HS-27A (cell line): ENCODE data around the gene ASXL1.
"Not testable (repeated sequence)": the region's sequence is repeated elsewhere in the genome, so short reads cannot be mapped to it uniquely, and the experiment has no call there.

Experiments
- DNase-seq: peaks from one replicate; pipeline ENCODE4 v3.0.0-alpha.2; 2012; ENCODE audit warnings: low read depth, missing footprints

The ASXL1 gene

DNA sequence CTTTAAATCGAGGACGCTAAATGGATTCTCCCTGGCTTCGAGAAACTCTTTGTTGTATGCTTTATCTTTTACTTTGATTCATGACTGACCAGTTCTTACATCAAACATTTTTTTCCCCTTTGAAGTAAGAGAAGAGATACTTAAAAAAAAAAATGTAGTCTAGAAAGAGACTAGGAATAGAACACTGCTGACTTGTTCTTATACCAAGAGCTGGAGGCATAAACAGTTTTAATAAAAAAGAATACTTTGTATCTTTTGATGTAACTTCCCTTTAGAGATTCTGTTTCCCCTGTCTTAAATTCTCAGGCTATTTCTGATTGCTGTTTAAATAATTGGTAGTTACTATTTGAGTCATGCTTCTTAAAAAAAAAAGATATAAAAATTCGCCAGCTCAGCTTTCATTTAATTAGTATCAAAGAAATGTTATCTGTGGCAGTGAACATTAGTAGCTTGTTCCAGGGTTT is 4.8 kb downstream of the ASXL1 start:
- DNase-seq = no peak

DNA sequence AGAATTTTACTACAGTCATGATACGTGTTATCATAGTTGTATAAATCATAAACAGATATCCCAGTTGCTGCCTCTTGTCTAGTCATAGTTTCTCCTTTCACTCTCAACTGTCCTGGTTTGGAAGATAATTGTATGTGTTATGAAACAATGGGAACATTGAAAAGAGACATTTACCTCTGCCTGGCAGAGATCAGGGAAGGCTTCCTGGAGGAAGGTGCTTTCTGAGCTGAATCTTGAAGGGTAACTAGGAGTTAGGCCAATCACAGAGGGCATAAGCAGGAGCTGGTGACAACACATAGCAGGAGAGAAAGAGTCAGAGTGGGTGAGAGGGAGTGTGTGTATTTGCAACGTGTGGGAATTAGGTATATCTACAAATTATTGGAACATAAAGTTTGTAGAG is 5.4 kb downstream of the ASXL1 start:
- DNase-seq = no peak

DNA sequence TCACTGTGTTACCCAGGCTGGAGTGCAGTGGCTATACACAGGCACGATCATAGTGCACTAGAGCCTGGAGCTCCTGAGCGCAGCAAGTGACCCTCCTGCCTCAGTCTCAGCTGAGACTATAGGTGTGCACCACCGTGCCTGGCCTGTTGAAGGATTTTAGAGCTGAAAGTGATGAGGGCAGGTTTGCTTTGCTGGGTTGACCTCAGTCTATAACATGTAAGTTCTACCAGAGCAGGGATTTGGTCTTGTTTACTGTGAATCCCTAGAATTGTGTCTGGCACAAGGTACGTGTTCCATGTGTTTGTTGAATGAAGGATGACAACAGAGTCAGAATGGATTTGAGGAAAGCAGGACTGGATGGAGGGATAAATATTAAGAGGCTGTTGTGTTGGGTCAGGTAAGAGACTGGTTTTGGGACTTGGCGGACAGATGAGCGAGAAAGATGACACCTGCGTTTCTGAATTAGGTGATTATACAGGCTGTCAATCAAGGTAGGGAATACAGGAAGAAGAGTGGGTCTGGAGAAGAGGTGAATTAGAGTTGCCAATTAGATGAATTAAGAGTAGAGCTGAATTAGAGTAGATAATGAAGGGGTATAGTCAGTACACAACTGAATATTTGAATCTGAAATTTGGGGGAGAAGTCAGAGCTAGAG is 6.5 kb downstream of the ASXL1 start:
- DNase-seq = no peak

DNA sequence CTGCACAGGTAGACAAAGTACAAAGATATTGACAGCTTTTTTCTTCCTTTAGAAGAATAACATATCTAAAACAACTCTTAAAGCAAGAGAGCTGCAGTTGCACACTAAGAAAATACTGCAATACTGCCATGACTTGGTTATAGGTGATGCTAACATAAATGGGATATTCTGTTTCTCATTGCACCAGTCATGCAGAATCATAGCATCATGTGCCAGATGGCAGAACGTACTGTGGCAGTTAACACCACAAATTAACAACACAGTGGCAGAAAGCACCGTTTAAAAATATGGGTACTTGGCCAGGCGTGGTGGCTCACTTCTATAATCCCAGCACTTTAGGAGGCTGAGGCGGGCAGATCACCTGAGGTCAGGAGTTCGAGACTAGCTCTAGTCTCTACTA is 7.4 kb downstream of the ASXL1 start:
- DNase-seq = no peak

DNA sequence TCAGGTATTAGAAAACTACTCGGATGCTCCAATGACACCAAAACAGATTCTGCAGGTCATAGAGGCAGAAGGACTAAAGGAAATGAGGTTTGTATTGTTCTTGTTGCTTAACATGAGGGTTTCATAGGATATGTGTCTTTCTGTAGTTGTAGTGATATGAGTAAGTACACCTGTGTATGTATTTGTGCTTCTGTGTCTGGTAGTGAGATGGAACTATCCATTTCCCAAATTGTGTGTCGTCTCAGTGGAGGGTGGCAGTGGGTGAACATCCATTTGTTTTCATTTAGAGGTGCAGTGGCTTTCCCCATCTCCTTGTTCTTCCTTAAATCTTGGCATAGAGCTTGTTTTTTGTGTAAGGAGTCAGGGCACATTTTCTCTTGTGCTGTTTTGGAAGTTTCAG is 8.2 kb downstream of the ASXL1 start:
- no peak for DNase-seq

DNA sequence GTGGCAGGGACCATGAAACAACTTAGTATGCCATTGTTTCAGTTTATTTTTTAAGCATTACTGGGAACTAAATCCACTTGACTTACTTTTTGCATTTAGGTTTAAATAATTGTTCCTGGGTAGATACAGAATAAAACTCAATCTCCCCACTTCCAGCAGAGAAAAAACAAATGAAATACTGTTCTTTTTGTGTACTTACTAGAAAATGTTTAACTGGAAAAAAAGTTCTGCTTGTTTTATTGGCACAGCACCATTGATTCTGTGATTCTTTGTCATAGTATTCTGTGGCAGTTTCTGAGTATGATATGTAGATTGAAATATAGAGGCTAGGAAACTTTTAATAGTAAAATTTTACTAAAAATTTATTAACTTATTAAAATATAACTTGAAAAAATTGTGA is 10.2 kb downstream of the ASXL1 start:
- no peak for DNase-seq

DNA sequence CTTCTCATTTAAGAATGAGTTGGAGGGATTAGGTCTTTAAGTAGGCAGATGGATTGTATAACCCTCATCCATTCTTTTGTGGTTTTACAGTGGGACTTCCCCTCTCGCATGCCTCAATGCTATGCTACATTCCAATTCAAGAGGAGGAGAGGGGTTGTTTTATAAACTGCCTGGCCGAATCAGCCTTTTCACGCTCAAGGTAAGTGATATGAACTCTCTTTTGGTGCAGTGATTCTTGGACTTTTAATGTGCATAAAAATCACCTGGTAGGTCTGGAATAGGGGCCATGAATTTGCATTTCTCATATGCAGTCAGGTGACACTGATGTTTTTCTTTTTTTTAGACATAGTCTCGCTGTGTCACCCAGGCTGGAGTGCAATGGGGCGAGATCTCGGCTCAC is 10.8 kb downstream of the ASXL1 start:
- no peak for DNase-seq

DNA sequence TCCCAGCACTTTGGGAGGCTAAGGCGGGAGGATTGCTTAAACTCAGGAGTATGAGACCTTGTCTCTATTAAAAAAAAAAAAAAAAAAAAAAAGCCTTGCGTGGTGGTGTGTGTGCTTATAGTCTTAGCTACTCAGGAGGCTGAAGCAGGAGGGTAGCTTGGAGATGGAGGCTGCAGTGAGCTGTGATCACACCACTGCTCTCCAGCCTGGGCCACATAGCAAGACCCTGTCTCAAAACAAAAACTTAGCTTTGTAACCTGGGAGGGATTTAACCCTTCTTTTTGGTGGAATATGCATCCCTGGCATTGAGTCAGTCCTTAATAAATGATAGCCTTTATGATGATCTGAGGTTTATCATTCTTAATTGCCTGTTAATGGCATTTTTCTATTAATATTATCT is 12.8 kb downstream of the ASXL1 start:
- no peak for DNase-seq

DNA sequence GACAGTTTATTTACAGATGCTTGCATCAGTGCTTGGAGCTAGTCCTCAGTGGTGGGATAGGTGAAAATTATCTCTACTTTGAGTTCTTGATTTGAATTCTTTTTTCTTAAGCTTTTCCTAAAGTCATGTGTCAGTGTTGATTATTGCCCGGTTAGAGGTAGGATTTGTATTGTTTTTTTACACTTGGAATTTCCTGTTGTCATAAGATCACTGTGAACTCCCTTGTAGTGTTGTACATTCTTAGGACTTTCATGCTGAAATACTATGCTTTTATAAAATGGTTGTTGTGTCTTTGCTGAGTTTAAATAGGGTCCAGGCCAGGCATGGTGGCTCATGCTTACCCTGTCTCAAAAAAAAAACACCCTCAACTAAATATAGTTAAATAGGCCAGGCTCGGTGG is 20.3 kb downstream of the ASXL1 start:
- DNase-seq = no peak

DNA sequence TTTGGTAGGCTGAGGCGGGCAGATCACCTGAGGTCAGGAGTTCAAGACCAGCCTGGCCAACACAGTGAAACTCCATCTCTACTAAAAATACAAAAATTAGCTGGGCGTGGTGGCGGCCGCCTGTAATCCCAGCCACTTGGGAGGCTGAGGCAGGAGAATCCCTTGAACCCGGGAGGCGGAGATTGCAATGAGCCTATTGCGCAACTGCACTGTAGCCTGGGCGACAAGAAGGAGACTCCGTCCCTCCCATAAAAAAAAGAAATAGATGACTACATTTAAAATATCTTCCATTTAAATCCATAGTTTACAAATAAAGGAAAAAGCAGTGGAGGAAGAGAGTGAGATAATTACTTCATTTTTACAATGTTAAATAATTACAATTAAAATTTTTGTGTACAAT is 21.9 kb downstream of the ASXL1 start:
- DNase-seq = not testable (repeated sequence)

DNA sequence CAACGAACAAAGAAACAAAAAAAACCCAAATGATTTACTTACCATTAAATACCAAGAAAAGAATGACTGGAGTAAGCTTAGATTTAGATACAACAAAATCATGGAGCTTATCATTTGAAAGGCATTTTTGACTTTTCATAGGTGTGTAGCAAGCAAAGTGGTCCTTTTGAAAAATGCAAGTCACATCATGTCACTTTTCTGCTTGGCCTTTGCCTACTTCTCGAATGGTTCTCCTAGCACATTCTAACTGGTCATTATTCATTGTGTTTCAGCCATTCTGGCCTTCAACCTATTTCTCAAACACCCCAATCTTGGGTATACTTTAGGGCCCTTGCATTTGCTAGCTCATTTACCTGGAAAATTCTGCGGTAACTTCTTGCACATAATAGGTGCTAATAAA is 22.6 kb downstream of the ASXL1 start:
- no peak for DNase-seq

DNA sequence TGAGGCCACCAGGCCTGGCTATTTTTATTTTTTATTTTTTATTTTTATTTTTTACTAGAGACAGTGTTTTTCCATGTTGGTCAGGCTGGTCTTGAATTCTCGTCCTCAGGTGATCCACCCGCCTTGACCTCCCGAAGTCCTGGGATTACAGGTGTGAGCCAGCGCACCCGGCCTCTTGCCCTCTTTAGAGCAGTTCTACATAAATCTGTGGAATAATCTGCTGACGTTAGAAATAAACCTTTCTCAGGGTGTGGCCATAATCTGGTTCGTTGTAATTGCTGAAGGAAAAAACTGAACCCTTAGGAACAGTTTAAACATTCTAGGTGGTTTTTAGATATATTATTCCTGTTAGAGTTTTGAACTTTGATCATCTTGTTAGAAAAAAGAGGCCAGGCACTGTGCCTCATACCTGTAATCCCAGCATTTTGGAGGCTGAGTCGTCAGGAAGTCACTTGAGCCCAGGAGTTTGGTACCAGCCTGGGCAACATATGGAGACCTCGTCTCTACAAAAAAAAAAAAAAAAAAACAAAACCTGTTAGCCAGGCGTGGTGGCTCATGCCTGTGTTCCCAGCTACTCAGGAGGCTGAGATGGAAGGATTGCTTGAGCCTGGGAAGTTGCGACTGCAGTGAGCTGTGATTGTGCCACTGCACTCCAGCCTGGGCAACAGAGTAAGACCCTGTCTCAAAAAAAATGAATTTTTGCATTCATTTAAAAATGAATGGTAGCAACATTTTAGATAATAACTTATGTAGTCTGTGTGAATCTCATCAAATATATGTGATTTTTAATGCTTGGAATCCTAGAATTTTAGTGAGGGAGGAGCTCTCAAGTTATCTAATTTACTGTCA is 24.2 kb downstream of the ASXL1 start:
- no peak for DNase-seq

DNA sequence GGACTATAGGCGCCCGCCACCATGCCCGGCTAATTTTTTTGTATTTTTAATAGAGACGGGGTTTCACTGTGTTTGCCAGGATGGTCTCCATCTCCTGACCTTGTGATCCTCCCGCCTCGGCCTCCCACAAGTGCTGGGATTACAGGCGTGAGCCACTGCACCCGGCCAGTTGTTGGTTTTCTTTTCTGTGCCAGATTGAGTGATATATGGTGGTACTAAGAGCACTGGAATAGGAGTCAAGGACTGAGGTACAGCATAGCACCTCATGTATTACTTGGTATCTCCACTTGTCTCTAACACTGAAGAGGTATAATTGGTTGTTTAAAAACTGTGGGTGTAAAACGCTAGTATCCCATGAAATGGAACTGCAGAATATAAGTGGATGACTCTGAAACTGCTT is 25.3 kb downstream of the ASXL1 start:
- DNase-seq = not testable (repeated sequence)

DNA sequence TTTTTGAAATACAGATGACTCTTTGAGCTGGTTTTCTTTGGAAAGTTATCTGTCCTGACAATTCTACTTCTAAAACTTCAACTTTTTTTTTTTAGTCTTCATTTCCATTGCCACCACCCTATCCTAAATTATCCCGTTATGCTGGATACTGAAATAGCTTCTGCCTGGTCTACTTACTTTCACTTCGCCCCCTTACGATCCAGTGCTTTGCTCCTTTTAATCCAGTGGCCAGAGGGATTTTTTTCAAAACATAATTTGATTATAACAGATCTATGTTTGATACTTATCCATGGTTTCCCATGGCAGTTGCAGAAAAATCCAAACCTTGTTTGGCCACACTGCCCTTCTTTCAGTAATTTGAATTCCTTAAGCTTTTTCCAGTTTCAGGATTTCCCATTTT is 27.4 kb downstream of the ASXL1 start:
- DNase-seq = no peak

DNA sequence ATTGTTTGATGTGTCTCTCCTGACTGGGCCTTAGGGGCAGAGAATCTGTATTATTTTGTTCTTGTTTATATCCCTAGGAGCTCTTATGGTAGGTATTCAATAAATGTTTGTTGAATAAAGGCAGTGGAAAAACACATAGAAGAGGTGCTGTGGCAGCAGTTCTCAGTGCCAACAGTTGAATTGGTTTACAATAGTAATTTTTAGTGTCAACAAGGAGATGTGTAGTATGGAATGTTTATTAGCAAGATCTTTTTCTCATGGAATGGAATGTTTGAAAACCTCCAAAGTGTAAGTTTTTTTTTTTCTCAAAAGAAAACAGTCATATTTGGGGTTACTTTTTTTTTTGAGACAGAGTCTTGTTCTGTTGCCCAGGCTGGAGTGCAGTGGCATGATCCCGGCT is 28.0 kb downstream of the ASXL1 start:
- DNase-seq = no peak

DNA sequence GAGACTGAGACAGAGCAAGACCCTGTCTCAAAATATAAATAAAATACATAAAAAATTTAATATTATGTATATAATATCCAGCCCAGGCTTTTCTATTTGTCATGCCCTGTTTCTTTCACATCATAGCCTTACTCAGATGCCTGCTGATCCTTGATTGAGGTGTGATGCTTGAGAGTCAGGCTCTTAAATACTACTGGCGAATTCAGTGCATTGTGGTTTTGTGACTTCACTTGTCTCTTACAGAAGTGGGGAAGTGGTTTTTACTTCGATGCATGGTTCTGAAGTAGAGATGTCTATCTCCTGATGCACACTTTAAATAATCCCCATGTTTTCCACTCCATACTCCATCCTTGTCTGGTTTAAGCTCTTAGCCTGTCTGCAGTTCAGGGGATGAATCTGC is 29.1 kb downstream of the ASXL1 start:
- DNase-seq = no peak

DNA sequence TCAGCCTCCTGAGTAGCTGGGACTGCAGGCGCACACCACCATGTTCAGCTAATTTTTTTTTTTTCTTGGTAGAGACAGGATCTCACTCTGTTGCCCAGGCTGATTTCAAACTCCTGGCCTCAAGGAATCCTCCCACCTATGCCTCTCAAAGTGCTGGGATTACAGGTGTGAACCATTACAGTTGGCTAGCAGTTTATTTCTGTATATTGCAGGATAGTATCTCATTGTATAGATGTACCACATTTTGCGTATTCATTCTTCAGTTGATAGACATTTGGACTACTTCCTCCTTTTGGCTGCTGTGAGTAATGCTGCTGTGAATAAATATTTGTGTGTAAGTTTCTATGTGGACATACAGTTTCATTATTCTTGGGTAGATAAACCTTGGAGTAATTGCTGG is 32.9 kb downstream of the ASXL1 start:
- no peak for DNase-seq

DNA sequence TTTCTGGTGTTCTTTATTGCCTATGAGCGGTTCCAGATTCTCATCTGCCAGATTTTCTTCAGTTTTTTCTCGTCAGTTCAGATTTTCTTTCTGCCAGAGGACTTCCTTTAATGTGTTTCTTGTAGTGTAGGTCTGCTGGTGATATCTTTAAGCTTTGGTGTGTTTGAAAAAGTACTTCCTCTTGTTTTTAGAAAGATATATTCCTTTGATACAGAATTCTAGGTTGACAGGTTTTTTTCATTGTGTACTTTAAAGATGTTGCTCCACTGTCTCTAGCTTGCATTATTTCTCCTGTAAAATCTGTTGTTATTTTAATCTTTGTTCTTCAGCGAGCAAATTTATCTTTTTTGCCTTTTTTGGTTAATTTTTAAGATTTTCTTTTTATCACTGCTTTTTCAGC is 36.9 kb downstream of the ASXL1 start:
- DNase-seq = no peak

DNA sequence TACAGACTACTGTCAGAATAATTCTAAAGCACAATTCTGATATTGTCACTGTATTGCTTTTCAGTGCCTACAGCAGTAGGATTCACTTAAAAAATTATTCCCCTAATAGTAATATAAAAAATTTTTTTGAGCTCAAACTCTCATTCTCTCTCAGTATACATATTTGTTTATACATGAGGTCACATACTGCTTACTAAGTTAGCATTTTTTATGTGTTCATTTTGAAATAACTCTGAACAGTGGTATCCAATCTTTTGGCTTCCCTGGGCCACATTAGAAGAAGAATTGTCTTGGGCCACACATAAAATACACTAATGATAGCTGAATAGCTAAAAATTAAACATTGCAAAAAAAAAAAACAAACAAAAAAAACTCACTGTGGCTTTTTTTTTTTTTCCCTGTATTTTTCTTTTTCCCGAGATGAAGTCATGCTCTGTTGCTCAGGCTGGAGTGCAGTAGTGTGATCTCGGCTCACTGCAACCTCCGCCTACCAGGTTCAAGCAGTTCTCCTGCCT is 38.6 kb downstream of the ASXL1 start:
- no peak for DNase-seq

DNA sequence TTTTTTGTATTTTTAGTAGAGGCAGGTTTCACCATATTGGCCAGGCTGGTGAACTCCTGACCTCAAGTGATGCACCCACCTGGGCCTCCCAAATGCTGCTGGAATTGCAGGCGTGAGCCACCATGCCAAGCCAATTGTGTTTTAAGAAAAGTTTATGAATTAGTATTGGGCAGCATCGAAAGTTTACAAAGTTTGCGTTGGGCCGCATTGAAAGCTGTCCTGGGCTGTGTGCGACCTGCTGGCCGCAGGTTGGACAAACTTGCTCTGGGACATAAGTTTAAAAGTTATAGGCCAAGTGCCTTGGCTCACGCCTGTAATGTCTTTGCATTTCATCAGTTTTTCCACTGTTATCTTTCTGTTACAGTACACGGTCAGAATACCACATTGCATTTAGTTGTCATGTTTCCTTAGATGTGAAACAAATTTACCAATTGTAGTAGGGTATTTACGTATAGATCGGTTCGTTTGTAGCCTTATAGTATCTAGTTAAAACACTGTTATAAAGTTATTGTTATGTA is 39.5 kb downstream of the ASXL1 start:
- DNase-seq = no peak

DNA sequence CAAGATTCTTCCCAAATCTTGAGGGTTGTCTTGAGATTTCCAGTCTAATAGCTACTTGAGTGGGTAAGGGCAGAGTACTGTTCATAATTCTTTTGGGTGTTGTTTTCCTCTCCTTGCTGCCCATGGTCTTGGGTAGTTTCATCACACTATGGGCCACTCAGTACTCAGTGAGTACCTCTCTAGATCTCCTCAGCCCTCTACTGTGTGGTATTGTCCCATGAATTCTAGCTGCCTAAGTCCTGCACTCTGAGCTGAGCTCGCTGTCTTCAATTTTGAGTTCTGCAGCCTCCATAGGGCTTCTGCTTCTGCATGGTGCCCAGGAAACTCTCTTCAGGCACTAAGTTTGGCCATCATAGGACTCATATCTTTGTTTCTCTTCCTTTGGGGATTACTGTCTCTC is 42.3 kb downstream of the ASXL1 start:
- DNase-seq = no peak

DNA sequence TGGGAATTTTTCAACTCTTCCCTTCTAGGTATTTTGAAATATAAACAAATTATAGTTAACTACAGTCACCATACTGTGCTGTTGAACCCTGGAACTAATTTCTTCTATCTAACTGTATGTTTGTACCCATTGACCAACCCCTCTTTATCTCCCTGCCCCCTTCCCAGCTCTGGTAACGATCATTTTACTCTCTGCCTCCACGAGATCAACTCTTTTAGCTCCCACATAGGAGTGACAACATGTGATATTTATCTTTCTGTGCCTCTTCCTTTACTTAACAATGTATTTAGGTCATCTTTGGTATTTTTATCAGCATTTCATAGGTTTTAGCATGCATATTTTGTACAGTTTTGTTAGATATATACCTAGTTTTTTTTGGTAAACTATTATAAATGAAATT is 45.9 kb downstream of the ASXL1 start:
- DNase-seq = no peak

DNA sequence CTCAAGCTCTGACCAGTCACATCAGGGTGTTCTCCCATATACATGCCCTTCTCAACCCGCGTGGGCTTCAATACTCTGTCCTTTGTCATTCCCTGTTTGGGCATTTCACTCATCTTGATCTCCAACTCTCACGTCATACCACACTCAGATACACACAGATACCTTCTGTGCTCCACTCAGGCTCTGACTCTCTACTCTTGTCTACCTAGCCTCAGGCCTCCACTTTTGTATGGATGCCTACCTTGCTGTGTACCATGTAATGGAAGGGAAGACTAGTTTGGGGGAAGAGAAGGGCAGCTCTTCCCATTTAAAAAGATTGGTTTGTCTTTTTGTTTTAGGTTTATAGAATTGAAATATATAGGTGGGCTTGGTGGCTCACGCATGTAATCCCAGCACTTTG is 48.6 kb downstream of the ASXL1 start:
- no peak for DNase-seq
